PC-9 (cell line): ENCODE measurements around the gene SENP3. TPM values are rescaled to one million over a fixed set of nuclear protein-coding genes. Genes with fewer than 3 reads are reported as not detected.

Experiments
- BruUV-seq: library from RNA; stranded (reverse); fragments of 400-500 nt; replicated peaks from 2 replicates; lab custom pipeline; 2021; lab: Mats Ljungman, UMichigan
- CTCF ChIA-PET: fragments of 300-600 bp; sonication (Branson Sonifier 250); formaldehyde crosslinking; loops from one replicate; lab custom pipeline; 2022; ENCODE audit warnings: antibody characterized with exemption; lab: Charles Lee
- POLR2A ChIA-PET: fragments of 300-600 bp; sonication (Branson Sonifier 250); formaldehyde crosslinking; loops from one replicate; lab custom pipeline; 2022; ENCODE audit warnings: antibody characterized with exemption; ENCODE audit not compliant: unreplicated experiment; lab: Charles Lee
- DNase-seq, 2 experiments: peaks; one replicate each; pipeline versions ENCODE4 v3.0.0 to v3.0.0-alpha.2; 2015 to 2022; ENCODE audit warnings: mixed read lengths in 1 of 2
- H2AFZ ChIP-seq: fragments of 200-600 bp; sonication (generic); 2 replicates; pipeline ENCODE4 v1.8.1; 2017; ENCODE audit warnings: antibody characterized with exemption
- H3F3A ChIP-seq: fragments of 200-600 bp; sonication (generic); 2 replicates; pipeline ENCODE4 v1.8.1; 2017; ENCODE audit warnings: antibody characterized with exemption, mild to moderate bottlenecking, low read depth; ENCODE audit not compliant: insufficient read depth
- H3K27ac ChIP-seq: fragments of 200-600 bp; sonication (generic); 2 replicates; pipeline ENCODE4 v1.6.1; 2016; ENCODE audit warnings: mixed run types
- H3K27me3 ChIP-seq: fragments of 200-600 bp; sonication (generic); 2 replicates; pipeline ENCODE4 v1.6.1; 2016; ENCODE audit warnings: low read depth, mixed run types; ENCODE audit not compliant: insufficient read depth
- H3K36me3 ChIP-seq: fragments of 200-600 bp; sonication (generic); 2 replicates; pipeline ENCODE4 v1.6.1; 2016; ENCODE audit warnings: low read depth, mixed run types
- H3K4me1 ChIP-seq: fragments of 200-600 bp; sonication (generic); replicated peaks from 2 replicates; pipeline ENCODE4 v1.6.1; 2016; ENCODE audit warnings: mixed run types; ENCODE audit not compliant: insufficient read depth
- H3K4me2 ChIP-seq: fragments of 200-600 bp; sonication (generic); 2 replicates; pipeline ENCODE4 v1.6.1; 2017; ENCODE audit warnings: mixed run types
- H3K4me3 ChIP-seq: fragments of 200-600 bp; sonication (generic); 2 replicates; pipeline ENCODE4 v1.6.1; 2016; ENCODE audit warnings: mixed run types
- H3K79me2 ChIP-seq: fragments of 200-600 bp; sonication (generic); 2 replicates; pipeline ENCODE4 v1.6.1; 2017; ENCODE audit warnings: low read depth, mixed run types
- H3K9me2 ChIP-seq: fragments of 200-600 bp; sonication (generic); 2 replicates; pipeline ENCODE4 v1.8.1; 2017; ENCODE audit warnings: mild to moderate bottlenecking; ENCODE audit not compliant: insufficient read depth
- H3K9me3 ChIP-seq: fragments of 200-600 bp; sonication (generic); 2 replicates; pipeline ENCODE4 v1.8.1; 2016; ENCODE audit warnings: low read depth; ENCODE audit not compliant: insufficient read depth
- H4K20me1 ChIP-seq: fragments of 200-600 bp; sonication (generic); 2 replicates; pipeline ENCODE4 v1.8.1; 2017; ENCODE audit not compliant: insufficient read depth
- EZH2 ChIP-seq: fragments of 200-600 bp; sonication (generic); IDR thresholded peaks from 2 replicates; pipeline ENCODE4 v1.8.0; 2017; ENCODE audit warnings: antibody characterized with exemption, low read depth
- intact Hi-C: fragments of 100-400 bp; cut with micrococcal nuclease; formaldehyde crosslinking; loops from one replicate; pipeline ENCODE4 v1.10.0; 2022; ENCODE audit not compliant: unreplicated experiment
- total RNA-seq: library from RNA; stranded (reverse); gene quantifications from 2 replicates; pipeline ENCODE4 v1.2.3, GENCODE V29; 2021
- TF ChIP-seq, protein P1 (sequence below): fragments of 200-600 bp; sonication (generic); conservative IDR thresholded peaks from 2 replicates; pipeline ENCODE4 v1.6.1; 2017; ENCODE audit warnings: mixed run types, antibody characterized with exemption, mild to moderate bottlenecking, moderate library complexity

SENP3 gene
- total RNA-seq, 1 experiment from 2014 or later: 72.4 TPM

DNA sequence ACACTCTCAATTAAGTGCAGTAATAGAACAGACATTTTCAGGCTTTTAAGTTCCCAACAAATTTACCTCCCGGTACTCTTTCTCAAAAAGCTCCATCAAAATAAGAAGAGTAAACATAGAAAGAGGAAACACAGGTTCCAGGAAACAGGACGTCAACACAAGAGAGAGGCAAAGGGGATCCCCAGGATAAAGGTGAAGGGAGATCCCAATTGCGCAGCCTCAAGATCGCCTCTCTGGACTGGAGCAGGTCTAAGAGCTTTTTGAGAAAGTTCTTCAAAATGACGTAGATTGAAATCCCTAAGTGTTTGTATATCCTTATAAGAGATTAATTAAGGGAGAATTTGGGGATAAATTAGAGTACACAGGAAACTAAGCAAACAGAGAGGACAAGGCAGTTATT is 56.9 kb downstream of the SENP3 start:
- TF ChIP-seq, protein P1, sequence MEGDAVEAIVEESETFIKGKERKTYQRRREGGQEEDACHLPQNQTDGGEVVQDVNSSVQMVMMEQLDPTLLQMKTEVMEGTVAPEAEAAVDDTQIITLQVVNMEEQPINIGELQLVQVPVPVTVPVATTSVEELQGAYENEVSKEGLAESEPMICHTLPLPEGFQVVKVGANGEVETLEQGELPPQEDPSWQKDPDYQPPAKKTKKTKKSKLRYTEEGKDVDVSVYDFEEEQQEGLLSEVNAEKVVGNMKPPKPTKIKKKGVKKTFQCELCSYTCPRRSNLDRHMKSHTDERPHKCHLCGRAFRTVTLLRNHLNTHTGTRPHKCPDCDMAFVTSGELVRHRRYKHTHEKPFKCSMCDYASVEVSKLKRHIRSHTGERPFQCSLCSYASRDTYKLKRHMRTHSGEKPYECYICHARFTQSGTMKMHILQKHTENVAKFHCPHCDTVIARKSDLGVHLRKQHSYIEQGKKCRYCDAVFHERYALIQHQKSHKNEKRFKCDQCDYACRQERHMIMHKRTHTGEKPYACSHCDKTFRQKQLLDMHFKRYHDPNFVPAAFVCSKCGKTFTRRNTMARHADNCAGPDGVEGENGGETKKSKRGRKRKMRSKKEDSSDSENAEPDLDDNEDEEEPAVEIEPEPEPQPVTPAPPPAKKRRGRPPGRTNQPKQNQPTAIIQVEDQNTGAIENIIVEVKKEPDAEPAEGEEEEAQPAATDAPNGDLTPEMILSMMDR: no peak
- no peak for TF ChIP-seq EZH2
- intact Hi-C loops: no loop called here
- no peaks in the 10 kb centered on the region for H3K36me3 ChIP-seq
- H3K79me2 ChIP-seq: peaks cover 7% of the 10 kb centered on the region
- H3K4me1 ChIP-seq: no peaks in the 10 kb centered on the region
- H3K4me3 ChIP-seq: no peak overlapping the region
- no peak overlapping the region for H2AFZ ChIP-seq
- H3K4me2 ChIP-seq: no peak overlapping the region
- H3K9me2 ChIP-seq: no peaks in the 10 kb centered on the region
- POLR2A ChIA-PET: no interaction called here
- no peaks in the 10 kb centered on the region for H3F3A ChIP-seq
- H3K27ac ChIP-seq: no peak overlapping the region
- no peaks in the 10 kb centered on the region for H3K9me3 ChIP-seq
- BruUV-seq: no TSS peak
- DNase-seq: no peak
- H3K27me3 ChIP-seq: no peaks in the 10 kb centered on the region
- no peaks in the 10 kb centered on the region for H4K20me1 ChIP-seq
- CTCF ChIA-PET: no interaction called here

DNA sequence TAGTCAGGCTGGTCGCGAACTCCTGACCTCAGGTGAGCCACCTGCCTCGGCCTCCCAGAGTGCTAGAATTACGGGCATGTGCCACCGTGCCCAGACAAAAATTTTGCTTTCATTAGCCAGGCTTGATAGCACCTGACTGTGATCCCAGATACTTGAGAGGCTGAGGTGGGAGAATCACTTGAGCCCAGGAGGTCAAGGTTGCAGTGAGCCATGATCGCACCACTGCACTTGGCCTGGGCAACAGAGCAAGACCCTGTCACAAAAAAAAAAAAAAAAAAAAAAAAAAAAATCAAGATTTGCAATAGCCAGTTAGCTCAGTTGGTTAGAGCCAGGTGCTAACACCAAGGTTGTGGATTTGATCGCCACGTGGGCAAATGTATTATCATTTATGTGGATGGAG is 59.1 kb downstream of the SENP3 start:
- no peak overlapping the region for H3K27ac ChIP-seq
- no peak overlapping the region for H3K4me2 ChIP-seq
- H2AFZ ChIP-seq: no peak overlapping the region
- H3K9me2 ChIP-seq: no peaks in the 10 kb centered on the region
- no TSS peak for BruUV-seq
- ChIA-PET POLR2A (interaction anchor here (0.6 kb wide), 1 partner anchor 145 kb away, joined by 11 read pairs; no protein-coding TSS in a partner anchor), CTCF (interaction anchor here (0.6 kb wide), 1 partner anchor 39 kb away, joined by 3 read pairs; no protein-coding TSS in a partner anchor)
- no peaks in the 10 kb centered on the region for H3K9me3 ChIP-seq
- TF ChIP-seq EZH2: no peak
- TF ChIP-seq, protein P1: no peak
- no peaks in the 10 kb centered on the region for H3K27me3 ChIP-seq
- no peak overlapping the region for H3K4me3 ChIP-seq
- H3K36me3 ChIP-seq: no peaks in the 10 kb centered on the region
- no peaks in the 10 kb centered on the region for H3K4me1 ChIP-seq
- intact Hi-C loops: no loop called here
- no peaks in the 10 kb centered on the region for H3F3A ChIP-seq
- no peaks in the 10 kb centered on the region for H3K79me2 ChIP-seq
- no peaks in the 10 kb centered on the region for H4K20me1 ChIP-seq
- DNase-seq: no peak

Other genes starting within 250 kb of the SENP3 start
- gene GPS2, start 246.6 kb upstream of the SENP3 start, total RNA-seq: 43.5 and 61.3 TPM in 2 replicates
- 46.5 and 57.9 TPM in 2 replicates for gene NEURL4, start 232.6 kb upstream of the SENP3 start, total RNA-seq
- 10.9 and 28.5 TPM in 2 replicates for gene ACAP1, start 225.4 kb upstream of the SENP3 start, total RNA-seq
- 16.4 and 18.3 TPM in 2 replicates for gene KCTD11, start 209.8 kb upstream of the SENP3 start, total RNA-seq
- 0.45 and 0.50 TPM in 2 replicates for gene TMEM95, start 206.8 kb upstream of the SENP3 start, total RNA-seq
- gene TNK1, start 180.8 kb upstream of the SENP3 start, total RNA-seq: 15.8 and 18.8 TPM in 2 replicates
- 53.0 and 64.5 TPM in 2 replicates for gene PLSCR3, start 167.4 kb upstream of the SENP3 start, total RNA-seq
- 55.4 and 91.7 TPM in 2 replicates for gene TMEM256, start 157.8 kb upstream of the SENP3 start, total RNA-seq
- 86.3 and 98.8 TPM in 2 replicates for gene NLGN2, start 154.1 kb upstream of the SENP3 start, total RNA-seq
- gene SPEM1, start 141.6 kb upstream of the SENP3 start, total RNA-seq: 0.83 and 1.1 TPM in 2 replicates
- gene SPEM2, start 136.3 kb upstream of the SENP3 start, total RNA-seq: 0.50 TPM in 1 of 2 replicates, not detected in the other
- not detected in 2 replicates for gene SPEM3, start 133.1 kb upstream of the SENP3 start, total RNA-seq
- 17.0 and 20.7 TPM in 2 replicates for gene TMEM102, start 126.5 kb upstream of the SENP3 start, total RNA-seq
- gene FGF11, start 122.4 kb upstream of the SENP3 start, total RNA-seq: 15.2 and 23.2 TPM in 2 replicates
- gene CHRNB1, start 116.9 kb upstream of the SENP3 start, total RNA-seq: 31.9 and 53.4 TPM in 2 replicates
- gene ZBTB4, start 82.3 kb upstream of the SENP3 start, total RNA-seq: 50.6 and 54.0 TPM in 2 replicates
- gene SLC35G6, start 80.5 kb upstream of the SENP3 start, total RNA-seq: not detected in 2 replicates
- 149 and 166 TPM in 2 replicates for gene POLR2A, start 77.6 kb upstream of the SENP3 start, total RNA-seq
- gene TNFSF12, start 12.9 kb upstream of the SENP3 start, total RNA-seq: 14.3 and 21.5 TPM in 2 replicates
- gene TNFSF13, start 3.2 kb upstream of the SENP3 start, total RNA-seq: 46.4 and 65.4 TPM in 2 replicates
- 27.0 and 37.0 TPM in 2 replicates for gene CD68, start 17.7 kb downstream of the SENP3 start, total RNA-seq
- gene MPDU1, start 21.9 kb downstream of the SENP3 start, total RNA-seq: 33.4 and 44.2 TPM in 2 replicates
- 80.9 and 124 TPM in 2 replicates for gene SOX15, start 28.2 kb downstream of the SENP3 start, total RNA-seq
- 61.5 and 63.7 TPM in 2 replicates for gene FXR2, start 53.0 kb downstream of the SENP3 start, total RNA-seq
- 52.0 and 68.7 TPM in 2 replicates for gene SAT2, start 65.9 kb downstream of the SENP3 start, total RNA-seq
- gene SHBG, start 68.2 kb downstream of the SENP3 start, total RNA-seq: 0.52 and 1.0 TPM in 2 replicates
- gene ATP1B2, start 89.0 kb downstream of the SENP3 start, total RNA-seq: 0.63 and 0.73 TPM in 2 replicates
- 307 and 340 TPM in 2 replicates for gene TP53, start 125.6 kb downstream of the SENP3 start, total RNA-seq
- 31.9 and 37.2 TPM in 2 replicates for gene WRAP53, start 126.6 kb downstream of the SENP3 start, total RNA-seq
- 1.5 and 1.6 TPM in 2 replicates for gene EFNB3, start 143.3 kb downstream of the SENP3 start, total RNA-seq
- 10.6 and 11.6 TPM in 2 replicates for gene DNAH2, start 155.8 kb downstream of the SENP3 start, total RNA-seq